Measurements from ENCODE around the gene ARRB2. TPM values are rescaled to one million over a fixed set of nuclear protein-coding genes. Genes with fewer than 3 reads are reported as not detected.

ARRB2 gene
- total and polyA plus RNA-seq, 4 donors = 11.8 to 16.5 (median 13.9) TPM

GRCh38 chr17:4667166-4667565, 43.3 kb upstream of the ARRB2 start:
- peaks cover 1 to 15% (median 12%) of the 10 kb centered on the region in 4 donors for H3K4me1 ChIP-seq (ENCODE audit: control insufficient read depth in 4 of 4, insufficient read depth in 4 of 4, low read length in 3 of 4)
- H3K36me3 ChIP-seq (ENCODE audit: control insufficient read depth in 4 of 4, insufficient read depth in 3 of 4, low read depth in 1 of 4, low read length in 3 of 4) = peaks cover 0 to 14% (median 7%) of the 10 kb centered on the region in 4 donors
- no peaks in the 10 kb centered on the region for H3K27me3 ChIP-seq (ENCODE audit: control insufficient read depth in 4 of 4, insufficient read depth in 4 of 4, low read length in 3 of 4)
- 88% methylated on average over 4 of the region's 4 CpGs for WGBS
- TF ChIP-seq FOXA2 (IDR thresholded peaks at IDR 0.05) (no peak), NR2F2 (IDR thresholded peaks at IDR 0.05) (no peak), HNF4A (conservative IDR thresholded peaks at IDR 0.05) (no peak), YY1 (IDR thresholded peaks at IDR 0.05) (no peak), FOXA1 (IDR thresholded peaks at IDR 0.05) (no peak)
- H3K4me3 ChIP-seq (ENCODE audit: low read depth in 1 of 3, low read length in 3 of 3) = no peak overlapping the region
- no peak for DNase-seq (ENCODE audit: low spot score)
- H3K9ac ChIP-seq (ENCODE audit: low read depth in 1 of 2, low read length in 2 of 2) = no peak overlapping the region
- H3K9me3 ChIP-seq (ENCODE audit: control insufficient read depth in 4 of 4, low read length in 3 of 4) = no peaks in the 10 kb centered on the region
- no peak overlapping the region for H3K27ac ChIP-seq (ENCODE audit: low read depth in 1 of 2, low read length in 2 of 2)

- H3K9ac ChIP-seq (ENCODE audit: low read depth in 1 of 2, low read length in 2 of 2) = no peak overlapping the region
- WGBS = 96% methylated on average over 9 of the region's 9 CpGs
- no peaks in the 10 kb centered on the region for H3K4me1 ChIP-seq (ENCODE audit: control insufficient read depth in 4 of 4, insufficient read depth in 4 of 4, low read length in 3 of 4)
- no peak for DNase-seq (ENCODE audit: low spot score)
- no peak overlapping the region for H3K27ac ChIP-seq (ENCODE audit: low read depth in 1 of 2, low read length in 2 of 2)
- H3K27me3 ChIP-seq (ENCODE audit: control insufficient read depth in 4 of 4, insufficient read depth in 4 of 4, low read length in 3 of 4) = no peaks in the 10 kb centered on the region
- H3K9me3 ChIP-seq (ENCODE audit: control insufficient read depth in 4 of 4, low read length in 3 of 4) = no peaks in the 10 kb centered on the region
- H3K36me3 ChIP-seq (ENCODE audit: control insufficient read depth in 4 of 4, insufficient read depth in 3 of 4, low read depth in 1 of 4, low read length in 3 of 4) = peaks cover 20 to 59% (median 29%) of the 10 kb centered on the region in 4 donors
- TF ChIP-seq JUND (IDR thresholded peaks at IDR 0.05) (no peak), NR2F2 (IDR thresholded peaks at IDR 0.05) (no peak), FOXA1 (IDR thresholded peaks at IDR 0.05) (no peak), EGR1 (IDR thresholded peaks at IDR 0.05; ENCODE audit: low read depth in 2 of 2) (no peak), TAF1 (conservative IDR thresholded peaks at IDR 0.05) (no peak), RXRA (IDR thresholded peaks at IDR 0.05) (no peak), HNF4G (IDR thresholded peaks at IDR 0.05) (no peak), FOXA2 (IDR thresholded peaks at IDR 0.05) (no peak), MAX (IDR thresholded peaks at IDR 0.05) (no peak), HNF4A (conservative IDR thresholded peaks at IDR 0.05) (no peak), ZBTB33 (IDR thresholded peaks at IDR 0.05) (no peak), REST (IDR thresholded peaks at IDR 0.05) (no peak), SP1 (IDR thresholded peaks at IDR 0.05) (no peak), GABPA (IDR thresholded peaks at IDR 0.05 in 1 of 2, conservative IDR thresholded peaks at IDR 0.05 in 1 of 2) (no peak), RAD21 (IDR thresholded peaks at IDR 0.05) (no peak), CTCF (IDR thresholded peaks at IDR 0.05; ENCODE audit: low read depth, low read length, missing input control) (no peak), YY1 (IDR thresholded peaks at IDR 0.05) (no peak)
- TF ChIP-seq, protein P1, sequence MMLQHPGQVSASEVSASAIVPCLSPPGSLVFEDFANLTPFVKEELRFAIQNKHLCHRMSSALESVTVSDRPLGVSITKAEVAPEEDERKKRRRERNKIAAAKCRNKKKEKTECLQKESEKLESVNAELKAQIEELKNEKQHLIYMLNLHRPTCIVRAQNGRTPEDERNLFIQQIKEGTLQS (IDR thresholded peaks at IDR 0.05) = no peak
- no peak overlapping the region for H3K4me3 ChIP-seq (ENCODE audit: low read depth in 1 of 3, low read length in 3 of 3)
Observed at GRCh38 chr17:4672055-4672630, 38.3 kb upstream of the ARRB2 start.
